ENCODE results near the gene RPS24.
"Not testable (repeated sequence)": the region's sequence is repeated elsewhere in the genome, so short reads cannot be mapped to it uniquely, and the experiment has no call there.

Gene RPS24

GRCh38 chr10:78069151-78069550, 35.5 kb downstream of the RPS24 start:
- Mint-ChIP-seq H3K27me3 (ENCODE audit: low read depth, poor library complexity) (peaks cover 2% of the 10 kb centered on the region), H3K27ac (no peak overlapping the region), H3K4me3 (no peak overlapping the region), H3K4me1 (peaks cover 18% of the 10 kb centered on the region), H3K9me3 (peaks cover 11% of the 10 kb centered on the region), H3K36me3 (ENCODE audit: low read depth) (peaks cover 2% of the 10 kb centered on the region)
- no peak for TF ChIP-seq CTCF (IDR thresholded peaks at IDR 0.05)
- no peak for DNase-seq

- not testable (repeated sequence) for DNase-seq; H3K36me3 Mint-ChIP-seq (ENCODE audit: low read depth); H3K4me3 Mint-ChIP-seq; H3K27ac Mint-ChIP-seq; H3K27me3 Mint-ChIP-seq (ENCODE audit: low read depth, poor library complexity)
- Mint-ChIP-seq H3K9me3 (peaks cover 18% of the 10 kb centered on the region), H3K4me1 (peaks cover 18% of the 10 kb centered on the region)
Measured at GRCh38 chr10:78070064-78070463, 36.4 kb downstream of the RPS24 start.

GRCh38 chr10:78070726-78071125, 37.1 kb downstream of the RPS24 start:
- Mint-ChIP-seq H3K27ac (no peak overlapping the region), H3K9me3 (peaks cover 24% of the 10 kb centered on the region), H3K4me1 (peaks cover 14% of the 10 kb centered on the region), H3K36me3 (ENCODE audit: low read depth) (peaks cover 5% of the 10 kb centered on the region), H3K27me3 (ENCODE audit: low read depth, poor library complexity) (peaks cover 2% of the 10 kb centered on the region), H3K4me3 (no peak overlapping the region)
- DNase-seq, result no peak
- TF ChIP-seq CTCF (IDR thresholded peaks at IDR 0.05), result no peak

GRCh38 chr10:78071140-78071856, 37.6 kb downstream of the RPS24 start:
- Mint-ChIP-seq H3K4me1 (peaks cover 8% of the 10 kb centered on the region), H3K27ac (no peak overlapping the region)

GRCh38 chr10:78071857-78072179, 38.2 kb downstream of the RPS24 start:
- DNase-seq, result no peak
- Mint-ChIP-seq H3K27ac (no peak overlapping the region), H3K4me1 (peaks cover 3% of the 10 kb centered on the region), H3K27me3 (ENCODE audit: low read depth, poor library complexity) (peaks cover 2% of the 10 kb centered on the region), H3K36me3 (ENCODE audit: low read depth) (peaks cover 5% of the 10 kb centered on the region), H3K4me3 (no peak overlapping the region), H3K9me3 (peaks cover 34% of the 10 kb centered on the region)
- no peak for TF ChIP-seq CTCF (IDR thresholded peaks at IDR 0.05)

More at GRCh38 chr10:78071140-78071856, 37.6 kb downstream of the RPS24 start:
- no peak for TF ChIP-seq CTCF (IDR thresholded peaks at IDR 0.05)
- no peak for DNase-seq
- H3K9me3 Mint-ChIP-seq, result peaks cover 28% of the 10 kb centered on the region
- H3K36me3 Mint-ChIP-seq (ENCODE audit: low read depth), result peaks cover 5% of the 10 kb centered on the region
- no peak overlapping the region for H3K4me3 Mint-ChIP-seq
- peaks cover 2% of the 10 kb centered on the region for H3K27me3 Mint-ChIP-seq (ENCODE audit: low read depth, poor library complexity)

GRCh38 chr10:78072504-78072903, 38.8 kb downstream of the RPS24 start:
- Mint-ChIP-seq H3K27me3 (ENCODE audit: low read depth, poor library complexity) (peaks cover 2% of the 10 kb centered on the region), H3K36me3 (ENCODE audit: low read depth) (peaks cover 5% of the 10 kb centered on the region), H3K4me1 (no peaks in the 10 kb centered on the region), H3K4me3 (no peak overlapping the region), H3K27ac (no peak overlapping the region), H3K9me3 (peaks cover 40% of the 10 kb centered on the region)
- DNase-seq, result no peak
- TF ChIP-seq CTCF (IDR thresholded peaks at IDR 0.05), result no peak

- peaks cover 41% of the 10 kb centered on the region for H3K9me3 Mint-ChIP-seq
- H3K36me3 Mint-ChIP-seq (ENCODE audit: low read depth); H3K27ac Mint-ChIP-seq; H3K4me1 Mint-ChIP-seq; DNase-seq; H3K4me3 Mint-ChIP-seq; H3K27me3 Mint-ChIP-seq (ENCODE audit: low read depth, poor library complexity): not testable (repeated sequence)
Measured at GRCh38 chr10:78075806-78076205, 42.1 kb downstream of the RPS24 start.
